Measurements from ENCODE around the gene PRKACG. TPM values are rescaled to one million over a fixed set of nuclear protein-coding genes. Genes with fewer than 3 reads are reported as not detected.

Gene PRKACG
- total RNA-seq, 2 donors from 2014 or later: not detected

DNA sequence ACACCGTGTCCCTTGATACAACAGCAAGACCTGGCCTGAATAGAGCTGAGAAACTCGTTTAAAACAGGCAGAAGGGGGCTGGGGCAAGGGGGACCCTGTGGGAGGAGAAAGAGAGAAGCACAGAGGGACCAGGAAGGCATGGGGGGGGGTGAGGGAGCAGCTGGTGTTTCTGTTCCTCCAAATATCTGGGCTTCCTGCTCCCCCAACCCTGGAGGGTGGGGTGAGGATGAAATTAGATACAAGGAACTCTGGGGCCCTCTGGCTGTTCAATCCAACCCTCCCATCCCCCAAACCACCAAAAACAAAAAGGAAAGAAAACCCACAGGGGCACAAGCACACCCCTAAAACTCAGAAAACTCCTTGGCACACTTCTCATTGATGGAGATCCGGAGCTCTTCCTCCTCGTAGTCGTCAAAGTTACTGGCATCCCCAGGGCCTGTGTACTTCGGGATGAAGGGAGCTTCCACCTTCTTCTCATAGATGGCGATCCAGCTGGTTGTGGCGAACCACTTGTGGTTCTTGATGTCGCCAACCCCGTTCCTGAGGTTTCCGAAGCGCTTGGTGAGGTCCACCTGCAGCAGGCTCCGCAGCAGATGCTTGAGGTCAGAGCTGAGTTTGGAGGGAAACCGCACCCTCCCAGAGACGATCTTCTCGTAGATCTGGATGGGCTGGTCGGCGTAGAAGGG lies 1.1 kb downstream of the PRKACG start:
- no peak for ATAC-seq

DNA sequence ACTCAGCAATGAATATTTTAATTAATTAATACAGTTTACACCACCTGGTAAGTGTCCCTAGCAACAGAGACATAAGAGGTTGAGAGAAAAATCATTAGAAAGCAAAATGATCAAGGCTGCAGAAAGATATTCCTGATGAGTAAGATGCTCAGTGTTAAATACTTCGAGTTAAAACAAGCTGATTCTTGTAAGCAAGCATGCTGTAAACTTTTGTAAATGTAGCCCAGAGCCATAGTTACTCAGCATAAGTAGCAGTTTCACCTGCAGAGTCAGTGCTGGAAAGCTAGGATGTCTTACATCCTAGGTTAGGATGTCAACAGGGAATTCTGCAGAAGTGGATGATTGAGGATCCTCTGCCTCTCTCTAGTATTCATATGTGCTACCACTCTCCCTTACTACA lies 4.2 kb downstream of the PRKACG start:
- intact Hi-C loops (cut with DNase I): no loop called here
- WGBS, 2 donors: 57 to 69% methylated on average over 1 of the region's 1 CpG
- ATAC-seq: no peak

More for the DNA sequence above, 1.1 kb downstream of the PRKACG start:
- intact Hi-C loops (cut with DNase I): no loop called here
- no peak for TF ChIP-seq POLR2A (IDR thresholded peaks at IDR 0.05)
- TF ChIP-seq, protein P1, sequence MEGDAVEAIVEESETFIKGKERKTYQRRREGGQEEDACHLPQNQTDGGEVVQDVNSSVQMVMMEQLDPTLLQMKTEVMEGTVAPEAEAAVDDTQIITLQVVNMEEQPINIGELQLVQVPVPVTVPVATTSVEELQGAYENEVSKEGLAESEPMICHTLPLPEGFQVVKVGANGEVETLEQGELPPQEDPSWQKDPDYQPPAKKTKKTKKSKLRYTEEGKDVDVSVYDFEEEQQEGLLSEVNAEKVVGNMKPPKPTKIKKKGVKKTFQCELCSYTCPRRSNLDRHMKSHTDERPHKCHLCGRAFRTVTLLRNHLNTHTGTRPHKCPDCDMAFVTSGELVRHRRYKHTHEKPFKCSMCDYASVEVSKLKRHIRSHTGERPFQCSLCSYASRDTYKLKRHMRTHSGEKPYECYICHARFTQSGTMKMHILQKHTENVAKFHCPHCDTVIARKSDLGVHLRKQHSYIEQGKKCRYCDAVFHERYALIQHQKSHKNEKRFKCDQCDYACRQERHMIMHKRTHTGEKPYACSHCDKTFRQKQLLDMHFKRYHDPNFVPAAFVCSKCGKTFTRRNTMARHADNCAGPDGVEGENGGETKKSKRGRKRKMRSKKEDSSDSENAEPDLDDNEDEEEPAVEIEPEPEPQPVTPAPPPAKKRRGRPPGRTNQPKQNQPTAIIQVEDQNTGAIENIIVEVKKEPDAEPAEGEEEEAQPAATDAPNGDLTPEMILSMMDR (IDR thresholded peaks at IDR 0.05): no peak
- Histone ChIP-seq H3K27me3 (no peaks in the 10 kb centered on the region), H3K27ac (no peak overlapping the region), H3K4me3 (no peak overlapping the region), H3K4me1 (no peaks in the 10 kb centered on the region), H3K36me3 (replicated peaks in 1 of 2; ENCODE audit: insufficient read depth in 1 of 2, low read depth in 2 of 2) (no peaks in the 10 kb centered on the region), H3K9me3 (no peaks in the 10 kb centered on the region)
- DNase-seq: no peak
- WGBS, 2 donors: 78 to 90% methylated on average over 17 to 18 of the region's 18 CpGs

DNA sequence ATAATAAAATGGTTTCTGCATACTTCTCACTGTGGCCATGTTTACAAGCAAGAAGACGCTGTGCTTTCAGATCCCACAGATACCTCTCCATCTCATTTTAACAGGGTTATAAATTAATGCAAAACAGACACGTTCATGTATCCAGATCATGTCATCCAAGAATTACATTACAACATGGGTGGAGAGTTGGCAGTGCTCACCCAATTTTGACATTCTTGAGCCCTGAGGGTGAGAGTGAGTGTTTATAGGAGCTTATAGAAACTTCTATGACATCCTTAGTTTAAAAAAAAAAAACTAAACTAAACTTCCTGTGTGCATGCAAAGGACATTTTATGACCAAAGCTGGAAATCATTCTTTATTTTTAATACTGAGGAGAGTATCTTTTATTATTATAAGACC lies 9.1 kb downstream of the PRKACG start:
- H3K27ac ChIP-seq: no peak overlapping the region
- intact Hi-C loops (cut with DNase I): no loop called here
- no peak for ATAC-seq

More for the DNA sequence above, 4.2 kb downstream of the PRKACG start:
- no peak for DNase-seq
- Histone ChIP-seq H3K4me3 (no peak overlapping the region), H3K36me3 (replicated peaks in 1 of 2; ENCODE audit: insufficient read depth in 1 of 2, low read depth in 2 of 2) (no peaks in the 10 kb centered on the region), H3K9me3 (no peaks in the 10 kb centered on the region), H3K27me3 (no peaks in the 10 kb centered on the region), H3K27ac (no peak overlapping the region), H3K4me1 (no peaks in the 10 kb centered on the region)
- no peak for TF ChIP-seq POLR2A (IDR thresholded peaks at IDR 0.05)
- TF ChIP-seq, protein P1 (IDR thresholded peaks at IDR 0.05): no peak

DNA sequence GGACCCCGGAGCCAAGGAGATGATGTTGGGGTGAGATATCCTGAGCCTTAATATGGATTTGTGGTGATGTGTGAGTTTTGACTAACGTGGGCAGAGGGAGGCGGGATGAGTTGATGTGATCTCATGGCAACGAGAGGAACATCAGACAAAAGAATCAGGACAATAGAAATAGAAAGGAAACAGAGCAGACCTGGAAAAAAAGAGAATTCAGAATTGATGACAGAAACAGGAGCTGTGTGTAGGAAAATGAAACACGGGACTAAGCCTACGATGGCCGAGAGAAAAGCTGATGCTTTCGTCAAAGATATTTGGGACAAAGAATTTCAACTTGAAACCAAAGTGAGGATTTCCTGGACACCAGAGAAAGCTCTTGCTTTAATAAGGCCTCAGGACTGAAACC lies 10.9 kb downstream of the PRKACG start:
- H3K4me3 ChIP-seq: no peak overlapping the region
- intact Hi-C loops (cut with DNase I): no loop called here
- TF ChIP-seq POLR2A (IDR thresholded peaks at IDR 0.05): no peak
- TF ChIP-seq, protein P1 (IDR thresholded peaks at IDR 0.05): no peak
- WGBS, 2 donors: 78 to 82% methylated on average over 8 of the region's 8 CpGs
- ATAC-seq: no peak
- no peaks in the 10 kb centered on the region for H3K36me3 ChIP-seq (replicated peaks in 1 of 2; ENCODE audit: insufficient read depth in 1 of 2, low read depth in 2 of 2)
- DNase-seq: no peak
- no peaks in the 10 kb centered on the region for H3K27me3 ChIP-seq
- H3K9me3 ChIP-seq: no peaks in the 10 kb centered on the region
- H3K27ac ChIP-seq: no peak overlapping the region
- H3K4me1 ChIP-seq: peaks cover 13% of the 10 kb centered on the region

More for the DNA sequence above, 9.1 kb downstream of the PRKACG start:
- Histone ChIP-seq H3K4me1 (no peaks in the 10 kb centered on the region), H3K27me3 (no peaks in the 10 kb centered on the region), H3K36me3 (replicated peaks in 1 of 2; ENCODE audit: insufficient read depth in 1 of 2, low read depth in 2 of 2) (no peaks in the 10 kb centered on the region), H3K9me3 (no peaks in the 10 kb centered on the region), H3K4me3 (no peak overlapping the region)
- no peak for DNase-seq
- 58 to 69% methylated on average over 2 of the region's 2 CpGs for WGBS, 2 donors
- TF ChIP-seq, protein P1 (IDR thresholded peaks at IDR 0.05): no peak
- TF ChIP-seq POLR2A (IDR thresholded peaks at IDR 0.05): no peak

DNA sequence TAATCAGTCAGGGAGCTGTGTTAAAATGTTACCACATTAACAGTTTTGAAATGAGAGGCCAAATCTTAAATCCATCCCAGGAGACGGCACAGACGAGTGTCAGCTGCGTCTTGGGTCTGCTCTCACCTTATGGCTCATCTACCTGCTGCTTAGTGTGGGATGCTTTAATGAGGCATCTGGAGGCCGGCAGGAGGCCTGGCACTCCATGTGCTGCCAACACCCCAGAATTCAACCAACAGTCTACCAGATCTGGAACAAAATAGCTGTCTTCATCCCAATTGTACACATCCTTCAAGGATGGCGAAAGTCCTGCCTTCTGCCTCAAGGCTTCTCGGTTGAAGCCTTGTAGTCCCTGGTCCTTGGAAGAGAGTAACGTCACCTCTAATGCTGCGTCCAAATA lies 12.0 kb downstream of the PRKACG start:
- Histone ChIP-seq H3K9me3 (no peaks in the 10 kb centered on the region), H3K4me3 (no peak overlapping the region), H3K27me3 (no peaks in the 10 kb centered on the region), H3K36me3 (replicated peaks in 1 of 2; ENCODE audit: insufficient read depth in 1 of 2, low read depth in 2 of 2) (no peaks in the 10 kb centered on the region), H3K4me1 (peaks cover 24% of the 10 kb centered on the region), H3K27ac (no peak overlapping the region)
- WGBS, 2 donors: 68 to 69% methylated on average over 7 to 8 of the region's 8 CpGs
- intact Hi-C loops (cut with DNase I): no loop called here
- DNase-seq (no peak), ATAC-seq (no peak)
- TF ChIP-seq POLR2A (IDR thresholded peaks at IDR 0.05): no peak
- TF ChIP-seq, protein P1 (IDR thresholded peaks at IDR 0.05): no peak
